ENCODE results near the gene HMGB3.
"Not testable (repeated sequence)": the region's sequence is repeated elsewhere in the genome, so short reads cannot be mapped to it uniquely, and the experiment has no call there.

The HMGB3 gene

GRCh38 chrX:150977411-150978162 lies 5.5 kb upstream of the HMGB3 start:
- no peak for DNase-seq (ENCODE audit: low read depth in 2 of 2)

- DNase-seq (ENCODE audit: low read depth in 2 of 2) = no peak
Measured at GRCh38 chrX:150980186-150980585, 2.9 kb upstream of the HMGB3 start.

- no peak for DNase-seq (ENCODE audit: low read depth in 2 of 2)
Measured at GRCh38 chrX:150980711-150981110, 2.4 kb upstream of the HMGB3 start.

GRCh38 chrX:150982235-150982787 lies 824 bp upstream of the HMGB3 start:
- DNase-seq (ENCODE audit: low read depth in 2 of 2) = no peak

GRCh38 chrX:150983521-150984168 lies 510 bp downstream of the HMGB3 start:
- no peak for DNase-seq (ENCODE audit: low read depth in 2 of 2)

GRCh38 chrX:150984169-150984824 lies 1.2 kb downstream of the HMGB3 start:
- DNase-seq (ENCODE audit: low read depth in 2 of 2) = no peak

- DNase-seq (ENCODE audit: low read depth in 2 of 2) = not testable (repeated sequence)
Measured at GRCh38 chrX:150987687-150988086, 4.6 kb downstream of the HMGB3 start.

- DNase-seq (ENCODE audit: low read depth in 2 of 2) = no peak
Measured at GRCh38 chrX:150989420-150989819, 6.3 kb downstream of the HMGB3 start.

- no peak for DNase-seq (ENCODE audit: low read depth in 2 of 2)
Measured at GRCh38 chrX:150990910-150991309, 7.8 kb downstream of the HMGB3 start.

GRCh38 chrX:151000861-151001331 lies 17.8 kb downstream of the HMGB3 start:
- DNase-seq (ENCODE audit: low read depth in 2 of 2) = no peak

- DNase-seq (ENCODE audit: low read depth in 2 of 2) = no peak
Measured at GRCh38 chrX:151004085-151004484, 20.9 kb downstream of the HMGB3 start.

- DNase-seq (ENCODE audit: low read depth in 2 of 2) = no peak
Measured at GRCh38 chrX:151006410-151007109, 23.4 kb downstream of the HMGB3 start.

- DNase-seq (ENCODE audit: low read depth in 2 of 2) = no peak
Measured at GRCh38 chrX:151009582-151009981, 26.4 kb downstream of the HMGB3 start.

- DNase-seq (ENCODE audit: low read depth in 2 of 2) = no peak
Measured at GRCh38 chrX:151013164-151013743, 30.1 kb downstream of the HMGB3 start.

- DNase-seq (ENCODE audit: low read depth in 2 of 2) = no peak
Measured at GRCh38 chrX:151015684-151016083, 32.5 kb downstream of the HMGB3 start.

GRCh38 chrX:151019856-151020255 lies 36.7 kb downstream of the HMGB3 start:
- DNase-seq (ENCODE audit: low read depth in 2 of 2) = no peak

- peak in 1 of 2 donors; percentile 2 for DNase-seq (ENCODE audit: low read depth in 2 of 2)
Measured at GRCh38 chrX:151030845-151031244, 47.7 kb downstream of the HMGB3 start.

- DNase-seq (ENCODE audit: low read depth in 2 of 2) = no peak
Measured at GRCh38 chrX:151031391-151031975, 48.3 kb downstream of the HMGB3 start.

- no peak for DNase-seq (ENCODE audit: low read depth in 2 of 2)
Measured at GRCh38 chrX:151039351-151039750, 56.2 kb downstream of the HMGB3 start.
